GM12865 (cell line): Measurements from ENCODE around the gene GDI2.
"Not testable (repeated sequence)": the region's sequence is repeated elsewhere in the genome, so short reads cannot be mapped to it uniquely, and the experiment has no call there.

Source experiments
- DNase-seq: peaks from one replicate; pipeline ENCODE4 v3.0.0; 2010; ENCODE audit warnings: low read depth
- H3K4me3 ChIP-seq: 2 replicates; pipeline ENCODE4 v1.5.1; 2011; ENCODE audit warnings: mild to moderate bottlenecking, low read depth, low read length, control low read depth
- TF ChIP-seq, protein P1 (sequence below): IDR thresholded peaks from 2 replicates; pipeline ENCODE4 v1.5.1; 2011; ENCODE audit warnings: low read length, control low read depth, low read depth, inconsistent platforms; ENCODE audit not compliant: insufficient read depth; ENCODE audit errors: missing control alignments

GDI2 gene

GRCh38 chr10:5828725-5829124, 15.5 kb upstream of the GDI2 start:
- DNase-seq, result no peak
- TF ChIP-seq, protein P1, sequence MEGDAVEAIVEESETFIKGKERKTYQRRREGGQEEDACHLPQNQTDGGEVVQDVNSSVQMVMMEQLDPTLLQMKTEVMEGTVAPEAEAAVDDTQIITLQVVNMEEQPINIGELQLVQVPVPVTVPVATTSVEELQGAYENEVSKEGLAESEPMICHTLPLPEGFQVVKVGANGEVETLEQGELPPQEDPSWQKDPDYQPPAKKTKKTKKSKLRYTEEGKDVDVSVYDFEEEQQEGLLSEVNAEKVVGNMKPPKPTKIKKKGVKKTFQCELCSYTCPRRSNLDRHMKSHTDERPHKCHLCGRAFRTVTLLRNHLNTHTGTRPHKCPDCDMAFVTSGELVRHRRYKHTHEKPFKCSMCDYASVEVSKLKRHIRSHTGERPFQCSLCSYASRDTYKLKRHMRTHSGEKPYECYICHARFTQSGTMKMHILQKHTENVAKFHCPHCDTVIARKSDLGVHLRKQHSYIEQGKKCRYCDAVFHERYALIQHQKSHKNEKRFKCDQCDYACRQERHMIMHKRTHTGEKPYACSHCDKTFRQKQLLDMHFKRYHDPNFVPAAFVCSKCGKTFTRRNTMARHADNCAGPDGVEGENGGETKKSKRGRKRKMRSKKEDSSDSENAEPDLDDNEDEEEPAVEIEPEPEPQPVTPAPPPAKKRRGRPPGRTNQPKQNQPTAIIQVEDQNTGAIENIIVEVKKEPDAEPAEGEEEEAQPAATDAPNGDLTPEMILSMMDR, result no peak
- no peak overlapping the region for H3K4me3 ChIP-seq

DNA sequence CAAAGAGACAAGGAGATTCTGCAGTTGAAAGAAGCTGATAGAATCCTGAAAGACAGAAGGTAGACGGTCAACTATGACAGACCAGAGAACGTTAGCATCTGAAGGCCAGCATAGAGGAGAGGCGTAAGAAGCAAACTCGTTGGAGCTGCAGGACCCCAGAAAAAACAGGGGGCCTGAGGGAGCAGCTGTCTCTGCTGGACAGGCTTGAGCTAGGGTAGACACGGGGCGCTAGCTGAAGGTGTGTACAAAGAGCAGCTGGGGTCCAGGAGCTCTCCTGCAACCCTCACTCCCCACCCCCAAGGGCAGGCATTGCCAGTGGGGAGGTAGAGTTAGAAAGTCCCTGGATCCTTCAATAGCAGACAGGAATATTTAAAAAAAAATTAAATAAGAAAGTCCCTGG, 14.6 kb upstream of the GDI2 start:
- no peak overlapping the region for H3K4me3 ChIP-seq
- no peak for DNase-seq
- TF ChIP-seq, protein P1, result no peak

GRCh38 chr10:5826511-5826910, 13.3 kb upstream of the GDI2 start:
- DNase-seq, H3K4me3 ChIP-seq: not testable (repeated sequence)

- H3K4me3 ChIP-seq, result no peak overlapping the region
- TF ChIP-seq, protein P1, result no peak
- peak; percentile 75 for DNase-seq
Observed at GRCh38 chr10:5818894-5819293, 5.7 kb upstream of the GDI2 start.

DNA sequence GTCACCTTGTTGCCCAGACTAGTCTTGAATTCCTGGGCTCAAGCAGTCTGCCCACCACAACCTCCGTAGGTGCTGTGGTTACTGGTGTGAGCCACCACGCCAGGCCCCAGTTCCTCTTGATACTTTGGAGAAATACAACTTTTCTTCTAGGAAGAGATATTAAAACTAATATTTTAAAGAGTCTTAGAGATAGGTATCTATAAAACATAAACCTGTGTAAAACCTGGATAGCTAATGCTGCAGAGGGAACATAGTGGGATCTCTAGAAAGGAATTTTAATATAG, 4.8 kb upstream of the GDI2 start:
- TF ChIP-seq, protein P1, result no peak
- DNase-seq, result no peak

GRCh38 chr10:5817322-5818047, 4.3 kb upstream of the GDI2 start:
- TF ChIP-seq, protein P1, result no peak
- H3K4me3 ChIP-seq, result no peak overlapping the region
- peak; percentile 75 for DNase-seq

More for the DNA sequence above, 4.8 kb upstream of the GDI2 start:
- no peak overlapping the region for H3K4me3 ChIP-seq

DNA sequence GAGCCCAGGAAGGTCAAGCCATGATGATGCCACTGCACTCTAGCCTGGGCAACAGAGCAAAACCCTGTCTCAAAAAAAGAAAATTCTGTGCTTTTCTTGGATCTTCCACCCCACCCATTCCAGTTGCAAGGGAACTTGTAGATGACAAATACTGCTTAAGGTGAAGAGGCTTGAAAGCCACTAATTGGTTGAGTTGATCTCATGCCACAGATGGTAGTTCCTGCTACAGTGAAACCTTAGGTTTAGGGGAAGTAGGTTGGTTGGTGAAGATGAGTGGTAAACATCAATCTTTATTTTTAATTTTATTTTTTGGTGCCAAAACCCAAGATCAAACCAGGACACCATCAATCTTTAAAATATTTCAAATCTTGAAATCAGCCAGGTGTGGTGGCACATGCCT, 2.9 kb upstream of the GDI2 start:
- TF ChIP-seq, protein P1, result no peak
- no peak overlapping the region for H3K4me3 ChIP-seq
- DNase-seq, result peak; percentile 66
